SKM-1 treated with dmso at 0.1 percent for 144 hours (cell line): ENCODE data around the gene TEDC1.

Source experiments
- DNase-seq: peaks from one replicate; lab custom pipeline; 2025; ENCODE audit not compliant: unreplicated experiment; lab: John Stamatoyannopoulos, UW

Gene TEDC1

GRCh38 chr14:105456736-105457617 lies 34.1 kb upstream of the TEDC1 start:
- no peak for DNase-seq

GRCh38 chr14:105458010-105458409 lies 33.0 kb upstream of the TEDC1 start:
- DNase-seq, result no peak

GRCh38 chr14:105458571-105458970 lies 32.5 kb upstream of the TEDC1 start:
- DNase-seq, result no peak

- no peak for DNase-seq
These were observed 30.9 kb upstream of the TEDC1 start for GRCh38 chr14:105460116-105460515.

GRCh38 chr14:105460616-105461015 lies 30.4 kb upstream of the TEDC1 start:
- no peak for DNase-seq

GRCh38 chr14:105461903-105462302 lies 29.1 kb upstream of the TEDC1 start:
- DNase-seq, result no peak

- DNase-seq, result no peak
These were observed 26.5 kb upstream of the TEDC1 start for GRCh38 chr14:105464501-105464900.

- no peak for DNase-seq
These were observed 25.6 kb upstream of the TEDC1 start for GRCh38 chr14:105465209-105466031.

GRCh38 chr14:105466531-105467248 lies 24.4 kb upstream of the TEDC1 start:
- DNase-seq, result no peak

GRCh38 chr14:105467249-105467941 lies 23.7 kb upstream of the TEDC1 start:
- no peak for DNase-seq

GRCh38 chr14:105467942-105468471 lies 23.0 kb upstream of the TEDC1 start:
- DNase-seq, result no peak

- DNase-seq, result no peak
These were observed 22.3 kb upstream of the TEDC1 start for GRCh38 chr14:105468621-105469241.

- no peak for DNase-seq
These were observed 21.3 kb upstream of the TEDC1 start for GRCh38 chr14:105469456-105470349.

- no peak for DNase-seq
These were observed 20.4 kb upstream of the TEDC1 start for GRCh38 chr14:105470350-105471296.

GRCh38 chr14:105471297-105471821 lies 19.7 kb upstream of the TEDC1 start:
- DNase-seq, result no peak

GRCh38 chr14:105471823-105472485 lies 19.1 kb upstream of the TEDC1 start:
- no peak for DNase-seq

GRCh38 chr14:105472486-105472991 lies 18.5 kb upstream of the TEDC1 start:
- DNase-seq, result no peak
